IgD-negative memory B cell (primary cell): ENCODE data around the gene COCH. TPM values are rescaled to one million over a fixed set of nuclear protein-coding genes. Genes with fewer than 3 reads are reported as not detected.
"Not testable (repeated sequence)": the region's sequence is repeated elsewhere in the genome, so short reads cannot be mapped to it uniquely, and the experiment has no call there.

Source experiments
- H3K27ac Mint-ChIP-seq, 3 donors: one replicate each; pipeline ENCODE4 v1.8.0; 2020 to 2022; ENCODE audit warnings: mild to moderate bottlenecking in 3 of 3, mixed read lengths in 3 of 3, moderate library complexity in 1 of 3
- H3K27me3 Mint-ChIP-seq: one replicate; pipeline ENCODE4 v1.8.0; 2021; ENCODE audit warnings: mixed read lengths
- H3K36me3 Mint-ChIP-seq: one replicate; pipeline ENCODE4 v1.8.0; 2020; ENCODE audit warnings: mild to moderate bottlenecking, mixed read lengths
- H3K4me1 Mint-ChIP-seq, 3 donors: one replicate each; pipeline ENCODE4 v1.8.0; 2020 to 2022; ENCODE audit warnings: mixed read lengths in 3 of 3, mild to moderate bottlenecking in 1 of 3
- H3K4me3 Mint-ChIP-seq, 4 donors: one replicate each; pipeline ENCODE4 v1.8.0; 2020 to 2022; ENCODE audit warnings: mild to moderate bottlenecking in 4 of 4, mixed read lengths in 4 of 4, moderate library complexity in 3 of 4
- H3K9me3 Mint-ChIP-seq, 3 donors: one replicate each; pipeline ENCODE4 v1.8.0; 2020 to 2021; ENCODE audit warnings: mixed read lengths in 3 of 3, mild to moderate bottlenecking in 1 of 3
- polyA plus RNA-seq: library from polyadenylated mRNA; unstranded; fragments of 300-500 nt; fragmentation: Illumina TruSeq; gene quantifications from one replicate; pipeline ENCODE4 v1.2.3, GENCODE V29; 2021

The COCH gene
- polyA plus RNA-seq, 1 donor from 2014 or later, result 189 TPM

DNA sequence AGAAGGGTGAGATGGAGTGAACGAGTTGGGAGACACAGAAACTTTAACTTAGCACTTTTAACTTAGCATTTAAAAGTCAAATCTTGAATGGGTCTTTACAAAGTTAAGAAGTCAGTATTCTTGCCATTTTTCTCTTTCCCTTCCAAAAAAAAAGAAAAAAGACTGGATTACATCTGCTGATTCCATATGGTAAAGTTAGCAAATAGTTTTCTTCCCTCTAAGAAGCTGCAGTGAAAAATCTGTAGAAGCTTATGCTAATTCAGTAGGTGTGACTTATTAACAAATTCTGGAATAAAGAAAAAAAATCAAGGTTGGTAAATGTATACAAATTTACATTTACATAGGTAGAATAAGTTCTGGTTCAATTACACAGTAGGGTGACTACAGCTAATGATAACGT lies 50.9 kb downstream of the COCH start:
- Mint-ChIP-seq H3K27me3 (no peaks in the 10 kb centered on the region), H3K9me3 (no peaks in the 10 kb centered on the region), H3K27ac (no peak overlapping the region), H3K4me3 (no peak overlapping the region), H3K36me3 (peaks cover 3% of the 10 kb centered on the region), H3K4me1 (peaks cover 0 to 4% (median 0%) of the 10 kb centered on the region in 3 donors)

DNA sequence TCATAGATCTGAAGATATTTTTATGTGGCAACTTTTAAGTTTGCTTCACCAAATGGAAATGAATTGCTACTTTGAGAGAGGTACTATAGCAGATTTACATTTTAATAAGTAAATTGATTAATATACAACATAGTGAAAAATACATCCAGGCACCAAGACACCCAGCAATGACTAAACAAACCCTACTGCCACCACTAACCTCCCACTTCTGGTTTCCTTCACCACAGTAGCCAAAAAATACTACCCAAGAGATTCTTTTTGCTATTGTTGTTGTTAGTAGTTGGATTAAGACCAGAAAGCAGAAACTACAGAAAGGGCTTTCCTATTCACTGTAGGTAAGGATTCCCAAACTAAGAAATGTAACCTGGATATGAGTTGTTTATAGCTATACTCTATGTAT lies 54.1 kb downstream of the COCH start:
- Mint-ChIP-seq H3K36me3 (no peaks in the 10 kb centered on the region), H3K27ac (no peak overlapping the region), H3K27me3 (no peaks in the 10 kb centered on the region), H3K4me3 (no peak overlapping the region), H3K9me3 (no peaks in the 10 kb centered on the region), H3K4me1 (peaks cover 0 to 4% (median 0%) of the 10 kb centered on the region in 3 donors)

DNA sequence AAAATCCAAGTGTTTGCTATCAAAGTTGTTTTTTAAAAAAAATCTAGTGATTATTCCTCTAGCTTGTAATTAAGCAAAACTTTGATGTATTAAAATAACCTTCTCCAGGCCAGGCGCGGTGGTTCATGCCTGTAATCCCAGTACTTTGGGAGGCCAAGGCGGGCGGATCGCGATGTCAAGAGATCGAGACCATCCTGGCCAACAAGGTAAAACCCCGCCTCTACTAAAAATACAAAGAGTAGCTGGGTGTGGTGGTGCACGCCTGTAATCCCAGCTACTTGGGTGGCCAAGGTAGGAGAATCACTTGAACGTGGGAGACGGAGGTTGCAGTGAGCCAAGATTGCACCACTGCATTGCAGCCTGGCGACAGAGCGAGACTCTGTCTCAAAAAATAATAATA lies 59.6 kb downstream of the COCH start:
- not testable (repeated sequence) for H3K9me3 Mint-ChIP-seq, H3K4me3 Mint-ChIP-seq, H3K27me3 Mint-ChIP-seq, H3K4me1 Mint-ChIP-seq, H3K27ac Mint-ChIP-seq, H3K36me3 Mint-ChIP-seq

DNA sequence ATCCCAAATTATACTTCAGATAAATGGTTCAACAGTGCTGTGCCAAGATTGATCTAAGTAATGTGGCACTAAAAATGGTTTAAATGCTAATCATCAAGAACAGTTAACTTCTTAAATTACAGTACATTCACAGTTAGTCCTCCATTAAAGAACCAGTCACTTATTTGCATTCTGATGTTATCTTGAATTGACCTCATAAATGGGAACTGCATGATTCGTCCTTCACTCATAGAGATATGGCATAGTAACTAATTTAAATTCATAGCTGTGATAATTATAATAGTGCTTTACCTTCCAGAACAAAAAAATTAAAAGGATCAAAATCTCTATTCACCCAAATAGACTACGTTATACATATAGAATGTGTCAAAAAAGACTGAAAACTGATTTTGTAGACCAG lies 61.1 kb downstream of the COCH start:
- Mint-ChIP-seq H3K27me3 (no peaks in the 10 kb centered on the region), H3K4me1 (peaks cover 0 to 3% (median 0%) of the 10 kb centered on the region in 3 donors), H3K4me3 (no peak overlapping the region), H3K27ac (no peak overlapping the region), H3K36me3 (peaks cover 3% of the 10 kb centered on the region), H3K9me3 (no peaks in the 10 kb centered on the region)

DNA sequence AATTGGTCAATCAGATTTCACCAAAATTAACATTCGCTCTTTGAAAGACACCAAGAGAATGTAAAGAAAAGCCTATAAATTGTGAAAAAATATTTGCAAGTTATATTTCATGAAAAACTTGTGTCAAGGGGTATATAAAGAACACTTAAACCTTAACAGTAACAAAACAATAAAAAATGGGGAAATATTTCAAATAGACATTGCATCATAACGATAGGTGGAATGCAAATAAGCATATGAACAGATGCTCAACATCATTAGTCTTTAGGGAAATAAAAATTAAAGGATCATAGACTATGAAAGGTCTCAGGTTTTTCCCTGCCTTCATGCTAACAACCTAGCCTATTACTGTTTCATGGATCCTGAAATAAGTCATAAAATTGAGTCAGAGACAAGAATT lies 64.3 kb downstream of the COCH start:
- Mint-ChIP-seq H3K4me3 (no peak overlapping the region), H3K27ac (peak overlapping the region in 1 of 3 donors; percentile 6), H3K9me3 (no peaks in the 10 kb centered on the region), H3K4me1 (peaks cover 0 to 4% (median 0%) of the 10 kb centered on the region in 3 donors), H3K27me3 (no peaks in the 10 kb centered on the region), H3K36me3 (peaks cover 3% of the 10 kb centered on the region)

Other genes with a start within 250 kb of the COCH start
- gene AP4S1, start 151.1 kb downstream of the COCH start, polyA plus RNA-seq, result 9.7 TPM
- gene STRN3, start 151.8 kb downstream of the COCH start, polyA plus RNA-seq, result 4.9 TPM